A549 (cell line): ENCODE measurements around the gene RPL10. TPM values are rescaled to one million over a fixed set of nuclear protein-coding genes. Genes with fewer than 3 reads are reported as not detected.

ENCODE experiments used
- ATAC-seq, 2 experiments: fragments of 200-7000 bp in 1 of 2; fragments of >200 bp in 1 of 2; cut with Nextera tagmentation in 1 of 2; cut with Tn5 transposase in 1 of 2; 3 replicates each; pipeline versions ENCODE4 v1.8.0 to v1.9.1; 2018 to 2020; ENCODE audit warnings: mild to moderate bottlenecking in 1 of 2, moderate library complexity in 1 of 2
- CTCF ChIA-PET: fragments of 300-600 bp; sonication (Branson Sonifier 250); formaldehyde crosslinking; extraction: SDS; loops from one replicate; lab custom pipeline; 2021; ENCODE audit warnings: antibody characterized with exemption, inconsistent platforms; lab: Yijun Ruan, JAX
- POLR2A ChIA-PET: fragments of 350-600 bp; formaldehyde crosslinking; extraction: SDS; loops from one replicate; lab custom pipeline; 2021; ENCODE audit warnings: antibody characterized with exemption, inconsistent platforms; lab: Yijun Ruan, JAX
- DNase-seq, 2 experiments: peaks; one replicate each; pipeline versions ENCODE4 v3.0.0 to v3.0.0-alpha.2; 2011 to 2016; ENCODE audit warnings: low read depth in 1 of 2, low spot score in 1 of 2
- FAIRE-seq: peaks from 2 replicates; lab custom pipeline; 2011; peaks lifted over from hg19 to GRCh38; lab: Jason Lieb, UNC
- H3K27ac ChIP-seq, 2 experiments: fragments of >200 bp; sonication (Bioruptor Twin); formaldehyde crosslinking; 3 replicates each; pipeline ENCODE4 v1.5.1; 2016 to 2017
- H3K4me1 ChIP-seq: fragments of >200 bp; sonication (Bioruptor Twin); formaldehyde crosslinking; 3 replicates; pipeline ENCODE4 v1.6.1; 2016
- H3K4me2 ChIP-seq: fragments of >200 bp; sonication (Bioruptor Twin); formaldehyde crosslinking; 3 replicates; pipeline ENCODE4 v1.6.1; 2016
- H3K4me3 ChIP-seq: fragments of >200 bp; sonication (Bioruptor Twin); formaldehyde crosslinking; 3 replicates; pipeline ENCODE4 v1.5.1; 2016
- H3K9me3 ChIP-seq: fragments of >200 bp; sonication (Bioruptor Twin); formaldehyde crosslinking; 3 replicates; pipeline ENCODE4 v1.6.1; 2016
- ATOH8 ChIP-seq: fragments of 250-450 bp; sonication (Bioruptor Pico); IDR thresholded peaks from 2 replicates; pipeline ENCODE4 v1.5.0; 2020; ENCODE audit warnings: low read depth, mild to moderate bottlenecking, moderate library complexity
- BCL3 ChIP-seq: fragments of >200 bp; sonication (Bioruptor Twin); formaldehyde crosslinking; IDR thresholded peaks from 3 replicates; pipeline ENCODE4 v1.6.1; 2016
- BHLHE40 ChIP-seq: IDR thresholded peaks from 2 replicates; pipeline ENCODE4 v1.6.1; 2012; ENCODE audit warnings: low read depth, low read length, inconsistent platforms
- CHD2 ChIP-seq: fragments of 150-350 bp; IDR thresholded peaks from 2 replicates; pipeline ENCODE4 v1.6.1; 2014; ENCODE audit warnings: low read length; ENCODE audit not compliant: partially characterized antibody
- CTCF ChIP-seq: fragments of >200 bp; sonication (Bioruptor Twin); formaldehyde crosslinking; IDR thresholded peaks from 3 replicates; pipeline ENCODE4 v1.5.1; 2016
- EHMT2 ChIP-seq: fragments of 200-600 bp; sonication (generic); IDR thresholded peaks from 2 replicates; pipeline ENCODE4 v1.6.1; 2016; ENCODE audit warnings: antibody characterized with exemption, low read depth, mild to moderate bottlenecking, moderate library complexity
- ESRRA ChIP-seq: fragments of 150-350 bp; IDR thresholded peaks from 2 replicates; pipeline ENCODE4 v1.6.1; 2014; ENCODE audit warnings: mild to moderate bottlenecking, low read length, borderline replicate concordance
- HEYL ChIP-seq: fragments of 250-450 bp; sonication (Bioruptor Pico); IDR thresholded peaks from 2 replicates; pipeline ENCODE4 v1.8.0; 2021; ENCODE audit warnings: mild to moderate bottlenecking, moderate library complexity
- JUN ChIP-seq, 2 experiments: fragments of >200 bp; sonication (Bioruptor Twin); formaldehyde crosslinking; IDR thresholded peaks; 2 replicates in 1 of 2; 3 replicates in 1 of 2; pipeline ENCODE4 v1.6.1; 2016 to 2017
- MAFK ChIP-seq: fragments of 450-650 bp; IDR thresholded peaks from 2 replicates; pipeline ENCODE4 v1.6.1; 2014; ENCODE audit not compliant: partially characterized antibody
- MYC ChIP-seq: IDR thresholded peaks from 2 replicates; pipeline ENCODE4 v1.6.1; 2012; ENCODE audit warnings: mild to moderate bottlenecking, inconsistent platforms, low read length, improper control_type of control experiment, borderline replicate concordance
- NPAS2 ChIP-seq: fragments of 250-450 bp; sonication (Bioruptor Pico); IDR thresholded peaks from 2 replicates; pipeline ENCODE4 v1.8.0; 2022; ENCODE audit warnings: mild to moderate bottlenecking, moderate library complexity, borderline replicate concordance
- NR3C1 ChIP-seq: fragments of >200 bp; sonication (Bioruptor Twin); formaldehyde crosslinking; IDR thresholded peaks from 3 replicates; pipeline ENCODE4 v1.6.1; 2017
- PHF8 ChIP-seq: fragments of 200-600 bp; sonication (generic); IDR thresholded peaks from 2 replicates; pipeline ENCODE4 v1.6.1; 2016; ENCODE audit warnings: low read depth, mild to moderate bottlenecking, antibody characterized with exemption, moderate library complexity, borderline replicate concordance
- POLR2A ChIP-seq: IDR thresholded peaks from 2 replicates; pipeline ENCODE4 v1.6.1; 2012; ENCODE audit warnings: mild to moderate bottlenecking, low read length
- RAD21 ChIP-seq, 2 experiments: fragments of >200 bp in 1 of 2; sonication (Bioruptor Twin) in 1 of 2; formaldehyde crosslinking in 1 of 2; IDR thresholded peaks in 1 of 2; conservative IDR thresholded peaks in 1 of 2; 2 replicates in 1 of 2; 3 replicates in 1 of 2; pipeline ENCODE4 v1.6.1; 2012 to 2018; ENCODE audit warnings: inconsistent platforms in 1 of 2
- RARB ChIP-seq: fragments of 250-450 bp; sonication (Bioruptor Pico); IDR thresholded peaks from 2 replicates; pipeline ENCODE4 v1.8.0; 2021; ENCODE audit warnings: mild to moderate bottlenecking, moderate library complexity
- RFX5 ChIP-seq: fragments of 450-650 bp; IDR thresholded peaks from 2 replicates; pipeline ENCODE4 v1.7.1; 2014; ENCODE audit warnings: antibody characterized with exemption, mild to moderate bottlenecking, moderate library complexity
- TFCP2L1 ChIP-seq: fragments of 250-450 bp; sonication (Bioruptor Pico); IDR thresholded peaks from 2 replicates; pipeline ENCODE4 v1.5.0; 2021; ENCODE audit warnings: mild to moderate bottlenecking
- ZC3H11A ChIP-seq: fragments of 450-650 bp; IDR thresholded peaks from 2 replicates; pipeline ENCODE4 v1.6.1; 2014; ENCODE audit warnings: antibody characterized with exemption, mild to moderate bottlenecking
- ZFP36 ChIP-seq: fragments of 450-650 bp; IDR thresholded peaks from 2 replicates; pipeline ENCODE4 v1.6.1; 2014; ENCODE audit warnings: borderline replicate concordance; ENCODE audit not compliant: partially characterized antibody
- ZSCAN20 ChIP-seq: fragments of 250-450 bp; sonication (Bioruptor Pico); IDR thresholded peaks from 2 replicates; pipeline ENCODE4 v1.8.0; 2022; ENCODE audit warnings: mild to moderate bottlenecking, moderate library complexity
- WGBS: methylation state at CpG from one replicate; pipeline ENCODE4 v1.1.6; 2017; ENCODE audit errors: missing lambda C conversion rate; 5-methylcytosine and 5-hydroxymethylcytosine counted together
- polyA plus RNA-seq, 4 experiments: library from polyadenylated mRNA; depleted of rRNA in 3 of 4; stranded (reverse); fragments of >200 nt; fragmentation: RNase III in 1 of 4; extraction: RNeasy Plus Mini Kit Qiagen cat#74134 plus additional on column Dnase treatment in 1 of 4; gene quantifications; 2 replicates in 3 of 4; 3 replicates in 1 of 4; pipeline ENCODE4 v1.2.3, GENCODE V29; 2011 to 2017
- TF ChIP-seq, protein P1 (sequence below): fragments of 450-650 bp; IDR thresholded peaks from 2 replicates; pipeline ENCODE4 v1.6.1; 2014; ENCODE audit warnings: antibody characterized with exemption
- TF ChIP-seq, protein P2 (sequence below): fragments of >200 bp; sonication (Bioruptor Twin); formaldehyde crosslinking; IDR thresholded peaks from 2 replicates; pipeline ENCODE4 v1.6.1; 2016
- TF ChIP-seq, protein P3 (sequence below): IDR thresholded peaks from 2 replicates; pipeline ENCODE4 v1.6.1; 2012

The RPL10 gene
- polyA plus RNA-seq, 2 of the 4 experiments (the other 2 are of a cell fraction) = 3,216 to 4,804 TPM

- ChIA-PET POLR2A (interaction anchor here (1.2 kb wide), 1 partner anchor 39 kb away, joined by 3 read pairs; the partner anchor contains the start of gene RPL10), CTCF (no interaction called here)
- no peak for FAIRE-seq
- DNase-seq = peak in 1 of 2 experiments; percentile 35
- peak overlapping the region; percentile 100 for H3K27ac ChIP-seq
- H3K9me3 ChIP-seq = no peaks in the 10 kb centered on the region
- peak overlapping the region; percentile 97 for H3K4me3 ChIP-seq
- peak; percentile 54 to 62 for ATAC-seq
- H3K4me1 ChIP-seq = peaks cover 12% of the 10 kb centered on the region; the same call in 1 of the 3 replicates
- TF ChIP-seq MYC (no peak), PHF8 (no peak), TFCP2L1 (CRISPR knock-in tag) (no peak), POLR2A (no peak), ZSCAN20 (no peak), HEYL (CRISPR knock-in tag) (no peak), ZFP36 (no peak), RAD21 (conservative IDR thresholded peaks at IDR 0.05 in 1 of 2, IDR thresholded peaks at IDR 0.05 in 1 of 2) (no peak), BHLHE40 (no peak), ESRRA (no peak), NPAS2 (CRISPR knock-in tag) (no peak), RARB (CRISPR knock-in tag) (no peak)
- TF ChIP-seq, protein P1, sequence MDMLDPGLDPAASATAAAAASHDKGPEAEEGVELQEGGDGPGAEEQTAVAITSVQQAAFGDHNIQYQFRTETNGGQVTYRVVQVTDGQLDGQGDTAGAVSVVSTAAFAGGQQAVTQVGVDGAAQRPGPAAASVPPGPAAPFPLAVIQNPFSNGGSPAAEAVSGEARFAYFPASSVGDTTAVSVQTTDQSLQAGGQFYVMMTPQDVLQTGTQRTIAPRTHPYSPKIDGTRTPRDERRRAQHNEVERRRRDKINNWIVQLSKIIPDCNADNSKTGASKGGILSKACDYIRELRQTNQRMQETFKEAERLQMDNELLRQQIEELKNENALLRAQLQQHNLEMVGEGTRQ = no peak
- TF ChIP-seq, protein P2, sequence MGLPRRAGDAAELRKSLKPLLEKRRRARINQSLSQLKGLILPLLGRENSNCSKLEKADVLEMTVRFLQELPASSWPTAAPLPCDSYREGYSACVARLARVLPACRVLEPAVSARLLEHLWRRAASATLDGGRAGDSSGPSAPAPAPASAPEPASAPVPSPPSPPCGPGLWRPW = no peak
- TF ChIP-seq, all 56 proteins: peak for 0
- WGBS = 51% methylated on average over 23 of the region's 78 CpGs
- peak overlapping the region; percentile 98 for H3K4me2 ChIP-seq
Observed at GRCh38 chrX:154436374-154436982, 38.3 kb downstream of the RPL10 start.

GRCh38 chrX:154436983-154437752, 39.0 kb downstream of the RPL10 start, which contains the start of gene GDI1:
Gene GDI1, plus strand, starts transcription at chrX:154437154. Its CDS starts 101 bp downstream, at chrX:154437255.
- ChIA-PET CTCF (no interaction called here), POLR2A (no interaction called here)
- 0% methylated on average over 6 of the region's 93 CpGs for WGBS
- FAIRE-seq = no peak
- Histone ChIP-seq H3K27ac (peak within 1 kb of the TSS; percentile 100), H3K4me3 (peak within 1 kb of the TSS; percentile 97), H3K4me1 (peaks cover 12% of the 10 kb centered on the region; the same call in 1 of the 3 replicates), H3K9me3 (no peaks in the 10 kb centered on the region), H3K4me2 (peak within 1 kb of the TSS; percentile 98)
- DNase-seq = peak; percentile 58 to 75
- no peak for TF ChIP-seq RFX5
- peak; percentile 71; the same call in 1 of the 3 replicates for TF ChIP-seq BCL3
- peak; percentile 27; the same call in 1 of the 2 replicates for TF ChIP-seq PHF8
- no peak for TF ChIP-seq ZC3H11A
- TF ChIP-seq CHD2 = no peak
- TF ChIP-seq ZFP36 = no peak
- no peak for TF ChIP-seq MAFK
- no peak for TF ChIP-seq ATOH8 (CRISPR knock-in tag)
- TF ChIP-seq POLR2A = peak; percentile 71
- TF ChIP-seq NR3C1 = no peak
- TF ChIP-seq JUN (IDR thresholded peaks at IDR 0.05) = peak; percentile 71 to 93; a peak in 4 of 5 replicates
- TF ChIP-seq, protein P3, sequence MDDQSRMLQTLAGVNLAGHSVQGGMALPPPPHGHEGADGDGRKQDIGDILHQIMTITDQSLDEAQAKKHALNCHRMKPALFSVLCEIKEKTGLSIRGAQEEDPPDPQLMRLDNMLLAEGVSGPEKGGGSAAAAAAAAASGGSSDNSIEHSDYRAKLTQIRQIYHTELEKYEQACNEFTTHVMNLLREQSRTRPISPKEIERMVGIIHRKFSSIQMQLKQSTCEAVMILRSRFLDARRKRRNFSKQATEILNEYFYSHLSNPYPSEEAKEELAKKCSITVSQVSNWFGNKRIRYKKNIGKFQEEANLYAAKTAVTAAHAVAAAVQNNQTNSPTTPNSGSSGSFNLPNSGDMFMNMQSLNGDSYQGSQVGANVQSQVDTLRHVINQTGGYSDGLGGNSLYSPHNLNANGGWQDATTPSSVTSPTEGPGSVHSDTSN = peak; percentile 91
- no peak for TF ChIP-seq BHLHE40
- no peak for TF ChIP-seq CTCF
- no peak for TF ChIP-seq EHMT2
- ATAC-seq = peak; percentile 66 to 74; a peak in 5 of 6 replicates
